Stimulated activated CD8-positive, alpha-beta memory T cell treated with anti-CD3 and anti-CD28 coated beads, Interleukin-2, amount 100 ng/mL, for 48 hours (primary cell): Measurements from ENCODE around the gene GAS1.

ENCODE experiments used
- DNase-seq, 2 donors: peaks; one replicate each; pipeline ENCODE4 v3.0.0-alpha.2; 2020; ENCODE audit warnings: low read depth in 2 of 2

GAS1 gene

GRCh38 chr9:86965636-86966395 is 18.5 kb upstream of the GAS1 start:
- no peak for DNase-seq

- no peak for DNase-seq
Measured at GRCh38 chr9:86962692-86963091, 15.4 kb upstream of the GAS1 start.

- DNase-seq, result no peak
Measured at GRCh38 chr9:86960938-86961337, 13.6 kb upstream of the GAS1 start.

GRCh38 chr9:86958203-86958602 is 10.9 kb upstream of the GAS1 start:
- DNase-seq, result no peak

GRCh38 chr9:86955561-86955960 is 8.3 kb upstream of the GAS1 start:
- no peak for DNase-seq

GRCh38 chr9:86955042-86955441 is 7.7 kb upstream of the GAS1 start:
- DNase-seq, result no peak

- no peak for DNase-seq
Measured at GRCh38 chr9:86953181-86953580, 5.9 kb upstream of the GAS1 start.

GRCh38 chr9:86948074-86948929 is 996 bp upstream of the GAS1 start:
- peak; percentile 54 to 61 for DNase-seq

GRCh38 chr9:86946201-86947145 is 833 bp downstream of the GAS1 start:
- peak; percentile 36 to 42 for DNase-seq

GRCh38 chr9:86945728-86946200 is 1.5 kb downstream of the GAS1 start:
- DNase-seq, result no peak

- DNase-seq, result no peak
Measured at GRCh38 chr9:86944796-86945727, 2.2 kb downstream of the GAS1 start.

GRCh38 chr9:86943201-86944113 is 3.8 kb downstream of the GAS1 start:
- DNase-seq, result no peak

- DNase-seq, result no peak
Measured at GRCh38 chr9:86942281-86943200, 4.8 kb downstream of the GAS1 start.

- DNase-seq, result no peak
Measured at GRCh38 chr9:86941197-86941596, 6.1 kb downstream of the GAS1 start.

GRCh38 chr9:86940774-86941173 is 6.5 kb downstream of the GAS1 start:
- no peak for DNase-seq

- no peak for DNase-seq
Measured at GRCh38 chr9:86939891-86940290, 7.4 kb downstream of the GAS1 start.

GRCh38 chr9:86939321-86939720 is 8.0 kb downstream of the GAS1 start:
- DNase-seq, result no peak

GRCh38 chr9:86938780-86939179 is 8.5 kb downstream of the GAS1 start:
- no peak for DNase-seq
